ENCODE data around the gene PPFIA4.
A peak's percentile ranks its signal among the peaks of the same experiment; 100 is the strongest.

Gene PPFIA4

GRCh38 chr1:203031467-203031866 lies 5.2 kb downstream of the PPFIA4 start:
- no peak for DNase-seq (ENCODE audit: low read depth)
- no peak overlapping the region for H3K4me3 ChIP-seq (ENCODE audit: low read depth, low read length)
- TF ChIP-seq CTCF (IDR thresholded peaks at IDR 0.05; ENCODE audit: control insufficient read depth, extremely low read depth, insufficient read depth): 0 out of 2 replicates have a peak, but pooled peaks have one; percentile 8

GRCh38 chr1:203033287-203033686 lies 7.0 kb downstream of the PPFIA4 start:
- no peak for DNase-seq (ENCODE audit: low read depth)
- H3K4me3 ChIP-seq (ENCODE audit: low read depth, low read length): no peak overlapping the region
- no peak for TF ChIP-seq CTCF (IDR thresholded peaks at IDR 0.05; ENCODE audit: control insufficient read depth, extremely low read depth, insufficient read depth)

- DNase-seq (ENCODE audit: low read depth): no peak
- TF ChIP-seq CTCF (IDR thresholded peaks at IDR 0.05; ENCODE audit: control insufficient read depth, extremely low read depth, insufficient read depth): no peak
- no peak overlapping the region for H3K4me3 ChIP-seq (ENCODE audit: low read depth, low read length)
Observed at GRCh38 chr1:203033917-203034316, 7.6 kb downstream of the PPFIA4 start.

GRCh38 chr1:203034422-203035110 lies 8.3 kb downstream of the PPFIA4 start:
- no peak overlapping the region for H3K4me3 ChIP-seq (ENCODE audit: low read depth, low read length)
- DNase-seq (ENCODE audit: low read depth): no peak
- TF ChIP-seq CTCF (IDR thresholded peaks at IDR 0.05; ENCODE audit: control insufficient read depth, extremely low read depth, insufficient read depth): no peak

- DNase-seq (ENCODE audit: low read depth): no peak
- no peak for TF ChIP-seq CTCF (IDR thresholded peaks at IDR 0.05; ENCODE audit: control insufficient read depth, extremely low read depth, insufficient read depth)
- H3K4me3 ChIP-seq (ENCODE audit: low read depth, low read length): no peak overlapping the region
Observed at GRCh38 chr1:203035111-203036000, 9.1 kb downstream of the PPFIA4 start.

- DNase-seq (ENCODE audit: low read depth): no peak
Observed at GRCh38 chr1:203036135-203036534, 9.8 kb downstream of the PPFIA4 start.

More at GRCh38 chr1:203036135-203036534, 9.8 kb downstream of the PPFIA4 start:
- TF ChIP-seq CTCF (IDR thresholded peaks at IDR 0.05; ENCODE audit: control insufficient read depth, extremely low read depth, insufficient read depth): no peak
- no peak overlapping the region for H3K4me3 ChIP-seq (ENCODE audit: low read depth, low read length)

Measured in LNCaP clone FGC (cell line).